Activated B cell treated with CpG ODN at 0.5 μM for 24 hours (primary cell): ENCODE data around the gene TNP1. TPM values are rescaled to one million over a fixed set of nuclear protein-coding genes. Genes with fewer than 3 reads are reported as not detected.

ENCODE experiments used
- ATAC-seq: fragments of 200-7000 bp; cut with Tn5 transposase; one replicate; pipeline ENCODE4 v1.10.0; 2021; ENCODE audit warnings: low read depth, mild to moderate bottlenecking, moderate library complexity
- CTCF ChIA-PET: fragments of 350-600 bp; sonication (Branson Sonifier 250); formaldehyde crosslinking; loops from one replicate; lab custom pipeline; 2021; ENCODE audit warnings: antibody characterized with exemption; lab: Charles Lee
- POLR2A ChIA-PET: fragments of 350-600 bp; sonication (Branson Sonifier 250); formaldehyde crosslinking; loops from one replicate; lab custom pipeline; 2021; ENCODE audit warnings: antibody characterized with exemption; lab: Charles Lee
- DNase-seq: peaks from one replicate; pipeline ENCODE4 v3.0.0; 2022
- H3K27ac Mint-ChIP-seq: one replicate; pipeline ENCODE4 v1.8.0; 2020; ENCODE audit warnings: mixed read lengths
- H3K27me3 Mint-ChIP-seq: one replicate; pipeline ENCODE4 v1.8.0; 2021; ENCODE audit warnings: mixed read lengths
- H3K36me3 Mint-ChIP-seq: one replicate; pipeline ENCODE4 v1.8.0; 2021; ENCODE audit warnings: low read depth, mixed read lengths
- H3K4me1 Mint-ChIP-seq: one replicate; pipeline ENCODE4 v1.8.0; 2021; ENCODE audit warnings: mixed read lengths
- H3K4me3 Mint-ChIP-seq: one replicate; pipeline ENCODE4 v1.8.0; 2020; ENCODE audit warnings: mild to moderate bottlenecking, mixed read lengths
- H3K9me3 Mint-ChIP-seq: one replicate; pipeline ENCODE4 v1.8.0; 2020; ENCODE audit warnings: mixed read lengths
- intact Hi-C: fragments of 100-400 bp; cut with micrococcal nuclease; formaldehyde crosslinking; loops from one replicate; pipeline ENCODE4 v1.15.1; 2024
- total RNA-seq: library from RNA; stranded (reverse); gene quantifications from 2 replicates; pipeline ENCODE4 v1.2.3, GENCODE V29; 2022
- TF ChIP-seq, protein P1 (sequence below): fragments of 200-600 bp; IDR thresholded peaks from one replicate; pipeline ENCODE4 v1.8.0; 2022; ENCODE audit warnings: antibody characterized with exemption, mild to moderate bottlenecking

Gene TNP1
- total RNA-seq, 1 donor from 2014 or later = not detected

DNA sequence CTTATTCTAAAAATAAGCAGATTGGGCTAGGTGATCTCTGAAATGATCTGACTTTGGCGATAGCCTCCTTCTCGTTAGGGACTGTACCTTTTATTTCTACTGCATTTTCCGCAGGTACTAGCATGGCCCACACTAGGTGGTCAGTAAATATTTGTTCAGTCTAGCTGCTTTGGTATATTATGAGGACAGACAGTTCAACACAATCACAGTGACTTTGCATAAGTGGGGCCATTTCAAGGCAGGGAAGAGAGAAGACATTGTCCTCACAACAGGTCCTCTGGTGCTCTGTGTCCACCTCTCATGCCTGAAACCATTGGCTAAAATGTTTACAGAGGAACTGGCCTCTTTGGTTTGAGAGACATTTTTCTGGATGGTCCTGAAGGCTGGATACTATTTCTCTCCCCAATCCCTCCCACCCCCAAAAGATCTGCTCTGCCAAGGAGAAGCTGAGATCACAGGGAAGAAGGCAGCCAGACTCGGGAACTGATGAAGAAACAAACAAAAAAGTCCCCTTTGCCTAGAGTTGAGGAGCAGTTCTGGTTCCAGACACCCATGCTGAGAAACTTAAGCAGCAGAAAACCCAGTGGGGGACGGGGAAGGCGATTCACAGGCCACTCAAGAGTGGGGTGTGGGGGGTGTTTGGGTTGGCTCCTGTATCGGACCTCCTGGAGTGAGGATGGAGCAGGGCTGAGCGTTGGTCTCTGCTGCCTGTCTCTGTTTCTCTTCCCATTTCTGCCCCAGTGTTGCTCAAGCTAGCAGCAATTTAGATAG is 2.9 kb upstream of the TNP1 start:
- no peak for ATAC-seq
- Mint-ChIP-seq H3K27ac (no peak overlapping the region), H3K27me3 (peaks cover 2% of the 10 kb centered on the region), H3K36me3 (no peaks in the 10 kb centered on the region), H3K9me3 (no peaks in the 10 kb centered on the region), H3K4me3 (no peak overlapping the region), H3K4me1 (no peaks in the 10 kb centered on the region)
- no peak for DNase-seq
- ChIA-PET CTCF (no interaction called here), POLR2A (no interaction called here)
- TF ChIP-seq, protein P1, sequence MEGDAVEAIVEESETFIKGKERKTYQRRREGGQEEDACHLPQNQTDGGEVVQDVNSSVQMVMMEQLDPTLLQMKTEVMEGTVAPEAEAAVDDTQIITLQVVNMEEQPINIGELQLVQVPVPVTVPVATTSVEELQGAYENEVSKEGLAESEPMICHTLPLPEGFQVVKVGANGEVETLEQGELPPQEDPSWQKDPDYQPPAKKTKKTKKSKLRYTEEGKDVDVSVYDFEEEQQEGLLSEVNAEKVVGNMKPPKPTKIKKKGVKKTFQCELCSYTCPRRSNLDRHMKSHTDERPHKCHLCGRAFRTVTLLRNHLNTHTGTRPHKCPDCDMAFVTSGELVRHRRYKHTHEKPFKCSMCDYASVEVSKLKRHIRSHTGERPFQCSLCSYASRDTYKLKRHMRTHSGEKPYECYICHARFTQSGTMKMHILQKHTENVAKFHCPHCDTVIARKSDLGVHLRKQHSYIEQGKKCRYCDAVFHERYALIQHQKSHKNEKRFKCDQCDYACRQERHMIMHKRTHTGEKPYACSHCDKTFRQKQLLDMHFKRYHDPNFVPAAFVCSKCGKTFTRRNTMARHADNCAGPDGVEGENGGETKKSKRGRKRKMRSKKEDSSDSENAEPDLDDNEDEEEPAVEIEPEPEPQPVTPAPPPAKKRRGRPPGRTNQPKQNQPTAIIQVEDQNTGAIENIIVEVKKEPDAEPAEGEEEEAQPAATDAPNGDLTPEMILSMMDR = no peak
- intact Hi-C loops = no loop called here

DNA sequence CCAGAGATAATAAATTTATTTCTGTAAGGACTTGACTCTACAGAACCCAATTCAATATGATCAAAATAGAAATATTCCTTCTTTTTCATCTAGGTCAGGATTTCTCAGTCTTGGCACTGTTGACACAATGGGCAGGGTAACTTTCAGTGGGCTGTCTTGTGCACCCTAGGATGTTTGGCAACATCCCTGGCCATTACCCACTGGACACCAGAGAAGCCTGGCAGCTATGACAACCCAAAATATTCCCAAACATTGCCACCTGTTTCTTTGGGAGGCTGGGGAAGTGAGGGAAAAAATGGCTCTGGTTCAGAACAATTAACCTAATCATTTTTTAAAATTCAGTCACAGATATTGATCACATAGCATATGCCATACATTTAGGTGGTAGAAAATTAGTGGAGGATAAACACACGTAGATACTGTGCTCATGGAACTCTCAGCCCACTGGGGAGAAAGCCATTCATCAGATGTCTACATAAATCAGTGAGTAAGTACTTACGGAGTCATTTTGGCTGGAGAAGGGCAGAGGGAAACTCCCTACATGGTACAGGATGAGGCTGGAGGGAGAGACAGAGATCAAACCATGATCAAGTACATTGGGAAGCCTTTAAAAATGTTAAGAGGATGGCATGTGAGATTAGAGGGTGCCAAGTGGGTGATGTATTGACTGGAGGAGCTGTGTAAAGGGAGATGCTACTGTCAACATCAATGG is 718 bp upstream of the TNP1 start:
- ChIA-PET CTCF (no interaction called here), POLR2A (no interaction called here)
- Mint-ChIP-seq H3K4me1 (no peaks in the 10 kb centered on the region), H3K27me3 (peaks cover 2% of the 10 kb centered on the region), H3K4me3 (no peak overlapping the region), H3K9me3 (no peaks in the 10 kb centered on the region), H3K27ac (no peak overlapping the region), H3K36me3 (no peaks in the 10 kb centered on the region)
- no peak for ATAC-seq
- no peak for DNase-seq
- intact Hi-C loops = no loop called here
- TF ChIP-seq, protein P1 = no peak

DNA sequence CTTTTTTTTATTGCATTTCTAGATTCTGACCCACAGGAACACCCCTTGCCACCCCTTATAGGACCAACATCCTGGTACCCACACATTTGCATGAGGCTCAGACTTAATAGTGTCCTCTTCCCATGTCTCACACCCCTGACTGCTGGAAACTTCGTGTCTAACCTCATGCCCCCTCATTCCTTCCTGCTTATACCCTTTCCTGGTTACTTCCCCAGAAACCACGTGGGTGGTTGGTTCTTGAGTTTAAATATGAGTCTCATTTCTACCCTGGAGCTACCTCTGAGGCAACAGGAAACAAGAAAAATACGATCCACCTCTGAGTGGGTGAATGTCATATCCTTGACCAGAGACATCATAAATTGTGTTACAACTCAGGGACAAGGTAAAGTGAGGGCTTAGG is 1.6 kb downstream of the TNP1 start:
- no peak overlapping the region for H3K4me3 Mint-ChIP-seq
- ATAC-seq (no peak), DNase-seq (no peak)
- no peaks in the 10 kb centered on the region for H3K36me3 Mint-ChIP-seq
- ChIA-PET CTCF (no interaction called here), POLR2A (no interaction called here)
- TF ChIP-seq, protein P1 = no peak
- no peaks in the 10 kb centered on the region for H3K4me1 Mint-ChIP-seq
- H3K9me3 Mint-ChIP-seq = no peaks in the 10 kb centered on the region
- intact Hi-C loops = no loop called here
- H3K27me3 Mint-ChIP-seq = peaks cover 4% of the 10 kb centered on the region
- H3K27ac Mint-ChIP-seq = no peak overlapping the region

DNA sequence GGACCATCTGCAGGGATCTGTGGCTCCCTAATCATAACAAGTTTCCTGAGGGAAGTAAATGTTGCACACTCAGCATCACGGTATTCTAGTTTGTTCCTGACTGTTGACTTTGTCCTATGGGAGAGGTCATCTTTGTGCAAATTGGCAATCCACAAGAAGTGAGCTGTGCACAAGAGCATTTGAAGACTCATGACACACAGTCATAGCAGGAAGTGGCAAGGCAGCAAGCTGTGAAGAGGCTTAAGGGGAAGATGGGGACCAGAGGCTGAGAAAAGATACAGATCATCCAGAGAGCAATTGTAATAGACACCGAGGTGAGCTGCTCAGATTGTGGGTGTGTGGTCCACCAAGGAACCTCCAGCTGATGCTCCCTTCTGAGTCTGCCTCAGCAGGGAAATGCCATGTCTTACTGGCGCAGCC is 2.7 kb downstream of the TNP1 start:
- POLR2A ChIA-PET = no interaction called here
- intact Hi-C loops = no loop called here
- peaks cover 4% of the 10 kb centered on the region for H3K27me3 Mint-ChIP-seq

More for the DNA sequence above, 2.7 kb downstream of the TNP1 start:
- no peak for DNase-seq
- H3K9me3 Mint-ChIP-seq = no peaks in the 10 kb centered on the region
- no peaks in the 10 kb centered on the region for H3K4me1 Mint-ChIP-seq
- no peaks in the 10 kb centered on the region for H3K36me3 Mint-ChIP-seq
- CTCF ChIA-PET = no interaction called here
- TF ChIP-seq, protein P1 = no peak
- H3K27ac Mint-ChIP-seq = no peak overlapping the region
- no peak for ATAC-seq
- H3K4me3 Mint-ChIP-seq = no peak overlapping the region
